ENCODE measurements around the gene ATP6V1G3. TPM values are rescaled to one million over a fixed set of nuclear protein-coding genes. Genes with fewer than 3 reads are reported as not detected.

ATP6V1G3 gene
- total and polyA plus RNA-seq, 2 of the 4 experiments (the other 2 are of a cell fraction) = not detected

DNA sequence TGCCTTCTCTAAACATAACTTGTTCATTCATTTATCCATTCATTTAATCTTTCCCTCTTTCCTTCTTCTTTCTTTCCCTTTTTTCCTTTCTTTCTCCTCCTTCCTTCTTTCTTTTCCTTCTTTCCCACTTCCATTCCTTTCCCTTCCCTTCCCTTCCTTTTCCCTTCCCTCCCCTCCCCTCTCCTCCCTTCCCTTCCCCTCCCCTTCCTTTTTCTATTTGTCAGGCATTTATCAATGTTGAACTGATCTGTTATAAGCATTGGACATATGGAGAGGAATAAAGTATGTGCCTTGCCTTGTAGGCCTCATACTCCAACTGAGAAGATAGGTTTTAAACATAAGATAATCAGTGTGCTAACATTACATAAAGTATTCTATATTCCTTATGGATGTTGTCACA, 23.7 kb upstream of the ATP6V1G3 start:
- Histone ChIP-seq H3K36me3 (ENCODE audit: control insufficient read depth, insufficient read depth, low read length) (no peaks in the 10 kb centered on the region), H3K9me3 (ENCODE audit: control insufficient read depth, insufficient read depth, low read length) (no peaks in the 10 kb centered on the region), H3K56ac (ENCODE audit: extremely low read depth, insufficient read depth, low read length) (no peak overlapping the region), H2AFZ (replicated peaks; ENCODE audit: low read length, poor library complexity) (no peak overlapping the region), H3K27me3 (ENCODE audit: control insufficient read depth, insufficient read depth, low read length) (no peaks in the 10 kb centered on the region), H3K4me1 (ENCODE audit: control insufficient read depth, insufficient read depth, low read length) (no peaks in the 10 kb centered on the region), H3K79me1 (ENCODE audit: low read depth in 1 of 2, low read length in 2 of 2) (no peaks in the 10 kb centered on the region), H3K4ac (ENCODE audit: low read depth, low read length) (no peak overlapping the region), H2BK120ac (ENCODE audit: low read depth, low read length) (no peak overlapping the region), H3K18ac (ENCODE audit: low read depth, low read length) (no peak overlapping the region), H3K14ac (replicated peaks; ENCODE audit: low read depth, low read length) (no peak overlapping the region), H4K5ac (ENCODE audit: low read depth, low read length) (no peak overlapping the region), H4K20me1 (ENCODE audit: insufficient read depth, low read length) (no peaks in the 10 kb centered on the region), H3K9me1 (ENCODE audit: insufficient read depth, low read length) (no peaks in the 10 kb centered on the region), H2BK20ac (ENCODE audit: low read depth, low read length) (no peak overlapping the region), H3K4me2 (ENCODE audit: low read depth, low read length) (no peak overlapping the region), H2AK5ac (ENCODE audit: low read depth, low read length) (no peak overlapping the region), H4K91ac (ENCODE audit: insufficient read depth, low read depth, low read length) (no peak overlapping the region), H3K4me3 (ENCODE audit: insufficient read depth, low read depth, low read length) (no peak overlapping the region), H4K8ac (ENCODE audit: low read depth in 2 of 2, low read length in 2 of 2) (no peak overlapping the region), H2AK9ac (replicated peaks; ENCODE audit: low read depth, low read length, poor library complexity) (no peak overlapping the region), H2BK5ac (ENCODE audit: low read depth, low read length, poor library complexity, severe bottlenecking) (no peak overlapping the region), H2BK15ac (ENCODE audit: low read depth, low read length) (no peak overlapping the region), H3K9ac (ENCODE audit: low read depth, low read length) (no peak overlapping the region), H3K23ac (ENCODE audit: low read depth, low read length) (no peak overlapping the region), H3K27ac (ENCODE audit: insufficient read depth, low read length) (no peak overlapping the region)
- in situ Hi-C loops (cut with MboI; ENCODE audit: low sequenced_read_pairs) (no loop called here), dilution Hi-C loops (cut with HindIII; ENCODE audit: low sequenced_read_pairs, unreplicated experiment) (no loop called here), intact Hi-C loops (cut with micrococcal nuclease) (no loop called here)
- ATAC-seq (ENCODE audit: low read depth) (no peak), DNase-seq (no peak)
- CTCF ChIA-PET = no interaction called here
- POLR2A ChIA-PET (ENCODE audit: unreplicated experiment) = no interaction called here
- TF ChIP-seq CHD1 (IDR thresholded peaks at IDR 0.05; ENCODE audit: low read depth, low read length) (no peak), SMC3 (IDR thresholded peaks at IDR 0.05; ENCODE audit: low read depth, low read length) (no peak), CEBPB (IDR thresholded peaks at IDR 0.05; ENCODE audit: low read depth, low read length) (no peak), RAD21 (IDR thresholded peaks at IDR 0.05; ENCODE audit: low read length) (no peak), MXI1 (IDR thresholded peaks at IDR 0.05; ENCODE audit: borderline replicate concordance, low read depth, low read length) (no peak), RCOR1 (IDR thresholded peaks at IDR 0.05; ENCODE audit: insufficient replicate concordance, low read length) (no peak), RFX5 (IDR thresholded peaks at IDR 0.05; ENCODE audit: low read depth, low read length) (no peak), MAFK (IDR thresholded peaks at IDR 0.05; ENCODE audit: low read depth, low read length) (no peak), POLR2A (IDR thresholded peaks at IDR 0.05; ENCODE audit: low read depth, low read length) (no peak)
- TF ChIP-seq, protein P1, sequence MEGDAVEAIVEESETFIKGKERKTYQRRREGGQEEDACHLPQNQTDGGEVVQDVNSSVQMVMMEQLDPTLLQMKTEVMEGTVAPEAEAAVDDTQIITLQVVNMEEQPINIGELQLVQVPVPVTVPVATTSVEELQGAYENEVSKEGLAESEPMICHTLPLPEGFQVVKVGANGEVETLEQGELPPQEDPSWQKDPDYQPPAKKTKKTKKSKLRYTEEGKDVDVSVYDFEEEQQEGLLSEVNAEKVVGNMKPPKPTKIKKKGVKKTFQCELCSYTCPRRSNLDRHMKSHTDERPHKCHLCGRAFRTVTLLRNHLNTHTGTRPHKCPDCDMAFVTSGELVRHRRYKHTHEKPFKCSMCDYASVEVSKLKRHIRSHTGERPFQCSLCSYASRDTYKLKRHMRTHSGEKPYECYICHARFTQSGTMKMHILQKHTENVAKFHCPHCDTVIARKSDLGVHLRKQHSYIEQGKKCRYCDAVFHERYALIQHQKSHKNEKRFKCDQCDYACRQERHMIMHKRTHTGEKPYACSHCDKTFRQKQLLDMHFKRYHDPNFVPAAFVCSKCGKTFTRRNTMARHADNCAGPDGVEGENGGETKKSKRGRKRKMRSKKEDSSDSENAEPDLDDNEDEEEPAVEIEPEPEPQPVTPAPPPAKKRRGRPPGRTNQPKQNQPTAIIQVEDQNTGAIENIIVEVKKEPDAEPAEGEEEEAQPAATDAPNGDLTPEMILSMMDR (conservative IDR thresholded peaks at IDR 0.05; ENCODE audit: low read depth, low read length) = no peak
- TF ChIP-seq, protein P2, sequence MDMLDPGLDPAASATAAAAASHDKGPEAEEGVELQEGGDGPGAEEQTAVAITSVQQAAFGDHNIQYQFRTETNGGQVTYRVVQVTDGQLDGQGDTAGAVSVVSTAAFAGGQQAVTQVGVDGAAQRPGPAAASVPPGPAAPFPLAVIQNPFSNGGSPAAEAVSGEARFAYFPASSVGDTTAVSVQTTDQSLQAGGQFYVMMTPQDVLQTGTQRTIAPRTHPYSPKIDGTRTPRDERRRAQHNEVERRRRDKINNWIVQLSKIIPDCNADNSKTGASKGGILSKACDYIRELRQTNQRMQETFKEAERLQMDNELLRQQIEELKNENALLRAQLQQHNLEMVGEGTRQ (IDR thresholded peaks at IDR 0.05; ENCODE audit: low read depth, low read length) = no peak
- BruUV-seq (replicated peaks) = no TSS peak

Measured in IMR-90 (cell line).